DOHH2 (cell line): ENCODE results near the gene TNFRSF19.

Experiments used
- H3F3A ChIP-seq: fragments of 200-600 bp; sonication (generic), shearing (Covaris generic); 2 replicates; pipeline ENCODE4 v1.6.0; 2016; ENCODE audit warnings: antibody characterized with exemption, mild to moderate bottlenecking; ENCODE audit not compliant: control insufficient read depth, insufficient read depth
- H3K27ac ChIP-seq: fragments of 200-600 bp; sonication (generic); 2 replicates; pipeline ENCODE4 v1.5.1; 2014; ENCODE audit warnings: low read depth, mild to moderate bottlenecking, low read length, moderate library complexity
- H3K27me3 ChIP-seq: fragments of 200-600 bp; sonication (generic); 2 replicates; pipeline ENCODE4 v1.6.1; 2014; ENCODE audit warnings: mild to moderate bottlenecking, low read length, mixed read lengths; ENCODE audit not compliant: control insufficient read depth
- H3K36me3 ChIP-seq: fragments of 200-600 bp; sonication (generic); 2 replicates; pipeline ENCODE4 v1.6.1; 2014; ENCODE audit warnings: mild to moderate bottlenecking, low read length, moderate library complexity, mixed read lengths; ENCODE audit not compliant: control insufficient read depth
- H3K4me1 ChIP-seq: fragments of 200-600 bp; sonication (generic); 2 replicates; pipeline ENCODE4 v1.6.1; 2014; ENCODE audit warnings: mild to moderate bottlenecking, low read length, mixed read lengths; ENCODE audit not compliant: control insufficient read depth
- H3K4me2 ChIP-seq: fragments of 200-600 bp; sonication (generic); 2 replicates; pipeline ENCODE4 v1.6.0; 2014; ENCODE audit warnings: mild to moderate bottlenecking, low read length, moderate library complexity
- H3K4me3 ChIP-seq: fragments of 200-600 bp; sonication (generic); 2 replicates; pipeline ENCODE4 v1.5.1; 2014; ENCODE audit warnings: mild to moderate bottlenecking, low read length, mixed read lengths
- H3K79me2 ChIP-seq: fragments of 200-600 bp; sonication (generic); 2 replicates; pipeline ENCODE4 v1.6.1; 2014; ENCODE audit warnings: mild to moderate bottlenecking, low read length, mixed read lengths; ENCODE audit not compliant: control insufficient read depth
- H3K9me2 ChIP-seq: fragments of 200-600 bp; sonication (generic); replicated peaks from 2 replicates; pipeline ENCODE4 v1.6.1; 2014; ENCODE audit warnings: mild to moderate bottlenecking, low read length, mixed read lengths; ENCODE audit not compliant: control insufficient read depth
- H3K9me3 ChIP-seq: fragments of 200-600 bp; sonication (generic); 2 replicates; pipeline ENCODE4 v1.6.1; 2014; ENCODE audit warnings: antibody characterized with exemption, low read length, mixed read lengths; ENCODE audit not compliant: control insufficient read depth, insufficient read depth
- H4K20me1 ChIP-seq: fragments of 200-600 bp; sonication (generic); 2 replicates; pipeline ENCODE4 v1.6.0; 2014; ENCODE audit warnings: low read depth, mild to moderate bottlenecking, antibody characterized with exemption, low read length, moderate library complexity; ENCODE audit not compliant: control insufficient read depth, insufficient read depth
- EZH2phosphoT487 ChIP-seq: fragments of 200-600 bp; sonication (generic); IDR thresholded peaks from 2 replicates; pipeline ENCODE4 v1.6.1; 2017; ENCODE audit warnings: borderline replicate concordance, mild to moderate bottlenecking, antibody characterized with exemption, low read length, moderate library complexity, mixed read lengths
- TF ChIP-seq, protein P1 (sequence below): fragments of 200-600 bp; sonication (generic); IDR thresholded peaks from one replicate; pipeline ENCODE4 v1.5.1; 2014; ENCODE audit warnings: antibody characterized with exemption, mild to moderate bottlenecking, low read depth, low read length; ENCODE audit not compliant: poor library complexity, severe bottlenecking

TNFRSF19 gene

DNA sequence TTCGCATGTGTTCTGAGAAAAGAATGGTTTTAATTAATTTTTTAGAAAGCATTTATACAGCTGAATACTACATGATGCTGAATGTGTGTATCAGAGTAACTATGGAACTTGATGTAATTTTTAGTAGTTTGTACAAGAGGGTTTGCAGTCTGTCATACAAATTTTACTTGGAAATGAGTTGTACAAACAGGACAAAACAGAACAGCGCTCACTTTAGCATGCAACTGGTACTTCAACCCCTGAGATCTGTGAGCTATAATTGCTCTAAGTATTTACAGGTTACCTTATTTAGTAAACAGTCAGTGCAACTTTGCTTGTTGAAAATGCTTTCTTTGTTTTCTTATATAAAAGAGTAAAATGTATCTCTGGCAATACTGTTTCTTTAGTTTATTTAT, 706 bp downstream of the TNFRSF19 start:
- H3K27me3 ChIP-seq, result peaks cover 15% of the 10 kb centered on the region
- H3K4me2 ChIP-seq, result no peak overlapping the region
- H3K4me1 ChIP-seq, result no peaks in the 10 kb centered on the region
- H3K79me2 ChIP-seq, result no peaks in the 10 kb centered on the region
- no peaks in the 10 kb centered on the region for H3K36me3 ChIP-seq
- no peaks in the 10 kb centered on the region for H3K9me2 ChIP-seq
- H4K20me1 ChIP-seq, result no peaks in the 10 kb centered on the region
- no peaks in the 10 kb centered on the region for H3F3A ChIP-seq
- no peak overlapping the region for H3K4me3 ChIP-seq
- no peak overlapping the region for H3K27ac ChIP-seq
- no peaks in the 10 kb centered on the region for H3K9me3 ChIP-seq
- no peak for TF ChIP-seq EZH2phosphoT487
- TF ChIP-seq, protein P1, sequence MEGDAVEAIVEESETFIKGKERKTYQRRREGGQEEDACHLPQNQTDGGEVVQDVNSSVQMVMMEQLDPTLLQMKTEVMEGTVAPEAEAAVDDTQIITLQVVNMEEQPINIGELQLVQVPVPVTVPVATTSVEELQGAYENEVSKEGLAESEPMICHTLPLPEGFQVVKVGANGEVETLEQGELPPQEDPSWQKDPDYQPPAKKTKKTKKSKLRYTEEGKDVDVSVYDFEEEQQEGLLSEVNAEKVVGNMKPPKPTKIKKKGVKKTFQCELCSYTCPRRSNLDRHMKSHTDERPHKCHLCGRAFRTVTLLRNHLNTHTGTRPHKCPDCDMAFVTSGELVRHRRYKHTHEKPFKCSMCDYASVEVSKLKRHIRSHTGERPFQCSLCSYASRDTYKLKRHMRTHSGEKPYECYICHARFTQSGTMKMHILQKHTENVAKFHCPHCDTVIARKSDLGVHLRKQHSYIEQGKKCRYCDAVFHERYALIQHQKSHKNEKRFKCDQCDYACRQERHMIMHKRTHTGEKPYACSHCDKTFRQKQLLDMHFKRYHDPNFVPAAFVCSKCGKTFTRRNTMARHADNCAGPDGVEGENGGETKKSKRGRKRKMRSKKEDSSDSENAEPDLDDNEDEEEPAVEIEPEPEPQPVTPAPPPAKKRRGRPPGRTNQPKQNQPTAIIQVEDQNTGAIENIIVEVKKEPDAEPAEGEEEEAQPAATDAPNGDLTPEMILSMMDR, result no peak

DNA sequence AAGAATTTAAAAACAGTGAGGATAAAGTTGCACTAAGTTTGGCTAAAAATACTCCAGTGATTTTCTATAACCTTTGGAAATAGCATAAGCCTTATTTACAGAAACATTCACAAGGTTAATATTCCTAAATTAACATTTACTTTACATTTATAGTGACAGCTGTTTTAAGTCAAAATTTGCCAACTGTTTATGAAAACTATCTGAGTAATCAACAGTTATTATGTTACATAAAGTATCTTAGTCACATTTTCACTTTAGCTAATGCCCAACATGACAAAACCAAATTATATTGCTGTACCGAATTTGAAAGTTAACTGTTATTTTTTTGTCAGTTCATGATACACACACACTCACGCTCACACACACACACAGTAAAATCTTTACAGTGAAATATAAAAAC, 1.2 kb downstream of the TNFRSF19 start:
- Histone ChIP-seq H3K27me3 (peaks cover 15% of the 10 kb centered on the region), H3K36me3 (no peaks in the 10 kb centered on the region), H3K4me2 (no peak overlapping the region), H3K27ac (no peak overlapping the region), H4K20me1 (no peaks in the 10 kb centered on the region), H3K9me3 (no peaks in the 10 kb centered on the region), H3F3A (no peaks in the 10 kb centered on the region), H3K79me2 (no peaks in the 10 kb centered on the region), H3K4me3 (no peak overlapping the region), H3K9me2 (no peaks in the 10 kb centered on the region), H3K4me1 (no peaks in the 10 kb centered on the region)
- no peak for TF ChIP-seq EZH2phosphoT487
- TF ChIP-seq, protein P1, result no peak

DNA sequence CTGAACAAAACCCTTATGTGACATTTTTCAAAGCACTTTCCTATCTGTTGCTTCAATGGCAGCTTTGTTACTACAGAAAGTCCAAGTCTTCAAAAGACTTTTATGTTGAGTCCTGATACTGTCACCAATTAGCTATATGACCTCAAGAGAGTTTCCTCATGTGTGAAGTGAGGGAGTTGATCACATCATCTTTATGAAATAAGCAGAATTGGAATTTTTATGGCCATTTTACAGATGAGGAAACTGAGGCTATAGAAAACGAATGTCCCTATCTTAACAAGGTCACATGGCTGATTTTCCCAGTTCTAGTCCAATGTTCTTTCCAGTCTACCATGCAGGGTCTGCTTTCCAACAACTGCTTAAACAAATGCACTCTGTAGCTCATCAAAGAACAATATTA, 2.6 kb downstream of the TNFRSF19 start:
- no peaks in the 10 kb centered on the region for H3K4me1 ChIP-seq
- H3K27me3 ChIP-seq, result peaks cover 15% of the 10 kb centered on the region
- H3F3A ChIP-seq, result no peaks in the 10 kb centered on the region
- no peaks in the 10 kb centered on the region for H4K20me1 ChIP-seq
- no peak overlapping the region for H3K4me2 ChIP-seq
- no peaks in the 10 kb centered on the region for H3K9me3 ChIP-seq
- TF ChIP-seq, protein P1, result no peak
- TF ChIP-seq EZH2phosphoT487, result no peak
- no peak overlapping the region for H3K4me3 ChIP-seq
- no peaks in the 10 kb centered on the region for H3K36me3 ChIP-seq
- no peaks in the 10 kb centered on the region for H3K9me2 ChIP-seq
- H3K27ac ChIP-seq, result no peak overlapping the region
- no peaks in the 10 kb centered on the region for H3K79me2 ChIP-seq
